ENCODE data around the gene ZNF609.
"Not testable (repeated sequence)": the region's sequence is repeated elsewhere in the genome, so short reads cannot be mapped to it uniquely, and the experiment has no call there.

Gene ZNF609

DNA sequence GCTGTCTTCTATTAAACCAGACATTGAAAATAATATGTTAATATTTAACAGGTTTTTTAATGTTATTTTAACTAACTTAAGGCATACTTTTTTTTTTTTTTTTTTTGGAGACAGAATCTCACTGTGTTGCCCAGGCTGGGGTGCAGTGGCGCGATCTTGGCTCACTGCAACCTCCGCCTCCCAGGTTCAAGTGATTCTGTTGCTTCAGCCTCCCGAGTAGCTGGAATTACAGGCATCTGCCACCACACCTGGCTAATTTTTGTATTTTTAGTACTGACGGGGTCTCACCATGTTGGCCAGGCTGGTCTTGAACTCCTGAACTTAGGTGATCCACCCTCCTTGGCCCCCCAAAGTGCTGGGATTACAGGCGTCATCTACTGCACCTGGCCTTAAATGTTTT, 147.0 kb downstream of the ZNF609 start:
- WGBS, 2 experiments (ENCODE audit: insufficient coverage in 2 of 2), result 89 to 100% methylated on average over 5 to 6 of the region's 6 CpGs
- not testable (repeated sequence) for H3K9me3 ChIP-seq (ENCODE audit: control insufficient read depth, low read length); H3K4me3 ChIP-seq (ENCODE audit: extremely low read depth, insufficient read depth, low read length, poor library complexity, severe bottlenecking); H3K4me1 ChIP-seq (ENCODE audit: control insufficient read depth, insufficient read depth, low read length, poor library complexity, severe bottlenecking); H3K36me3 ChIP-seq (ENCODE audit: control insufficient read depth, insufficient read depth, low read length); H3K27ac ChIP-seq (ENCODE audit: low read depth, low read length, severe bottlenecking)

DNA sequence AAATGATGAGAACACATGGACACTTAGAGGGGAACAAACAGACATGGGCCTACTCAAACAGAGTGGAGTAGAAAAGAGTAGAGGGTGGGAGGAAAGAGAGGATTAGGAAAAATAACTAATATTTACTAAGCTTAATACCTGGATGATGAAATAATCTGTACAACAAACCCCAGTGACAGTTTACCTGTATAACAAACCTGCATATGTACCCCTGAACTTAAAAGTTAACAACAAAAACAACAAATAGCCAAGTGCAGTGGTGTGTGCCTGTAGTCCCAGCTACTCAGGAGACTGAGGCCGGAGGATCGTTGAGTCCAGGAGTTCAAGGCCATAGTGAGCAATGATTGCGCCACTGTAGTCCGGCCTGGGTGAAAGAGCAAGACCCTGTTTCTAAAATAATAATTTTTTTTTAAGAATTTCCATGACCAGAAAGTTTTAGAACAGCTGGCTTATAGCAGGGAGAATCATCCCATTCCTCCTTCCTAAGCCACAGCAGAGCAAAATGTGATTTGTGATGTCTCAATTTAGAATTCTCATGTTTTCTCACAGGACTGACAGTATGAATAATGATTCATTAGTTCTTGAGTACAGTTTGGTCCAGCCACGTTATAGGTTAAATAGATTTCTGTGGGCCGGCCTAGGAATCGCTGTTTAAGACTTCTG, 150.0 kb downstream of the ZNF609 start:
- 67 to 80% methylated on average over 3 to 5 of the region's 7 CpGs for WGBS, 2 experiments (ENCODE audit: insufficient coverage in 2 of 2)
- peaks cover 3% of the 10 kb centered on the region for H3K36me3 ChIP-seq (ENCODE audit: control insufficient read depth, insufficient read depth, low read length)
- no peak overlapping the region for H3K4me3 ChIP-seq (ENCODE audit: extremely low read depth, insufficient read depth, low read length, poor library complexity, severe bottlenecking)
- peaks cover 9% of the 10 kb centered on the region for H3K4me1 ChIP-seq (ENCODE audit: control insufficient read depth, insufficient read depth, low read length, poor library complexity, severe bottlenecking)
- peak overlapping the region; percentile 53 for H3K27ac ChIP-seq (ENCODE audit: low read depth, low read length, severe bottlenecking)
- H3K9me3 ChIP-seq (ENCODE audit: control insufficient read depth, low read length), result no peaks in the 10 kb centered on the region

DNA sequence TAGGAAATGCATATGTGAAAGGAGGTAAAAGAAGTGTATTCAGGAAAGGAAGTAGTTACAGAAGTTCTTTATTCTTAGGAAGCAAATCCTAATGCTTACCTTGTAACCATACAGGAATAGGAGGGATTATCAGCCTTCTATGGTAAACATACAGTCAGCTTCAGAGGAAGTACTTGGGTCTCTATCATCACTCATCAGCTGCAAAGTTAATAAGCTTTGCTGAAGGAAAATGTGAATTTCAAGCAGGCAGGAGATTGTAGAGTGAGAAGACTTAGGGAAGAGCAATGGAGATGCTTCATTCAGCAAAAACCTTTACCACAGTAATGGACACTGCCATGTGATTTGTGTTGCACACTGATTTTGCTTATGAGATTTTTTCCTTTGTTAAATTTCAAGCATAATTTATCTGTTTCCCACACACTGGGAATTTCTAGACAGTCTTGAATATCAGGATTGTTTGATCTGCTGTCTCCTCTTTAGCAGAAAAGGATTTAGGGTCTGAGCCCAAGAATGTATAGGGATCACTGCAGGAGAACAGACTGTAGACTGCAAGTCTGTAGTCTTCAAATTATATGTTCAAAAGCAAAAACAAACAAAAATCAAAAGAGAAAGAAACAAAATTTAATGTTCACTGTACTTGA, 150.8 kb downstream of the ZNF609 start:
- Histone ChIP-seq H3K36me3 (ENCODE audit: control insufficient read depth, insufficient read depth, low read length) (peaks cover 3% of the 10 kb centered on the region), H3K27ac (ENCODE audit: low read depth, low read length, severe bottlenecking) (peak overlapping the region; percentile 53), H3K9me3 (ENCODE audit: control insufficient read depth, low read length) (no peaks in the 10 kb centered on the region), H3K4me1 (ENCODE audit: control insufficient read depth, insufficient read depth, low read length, poor library complexity, severe bottlenecking) (peaks cover 9% of the 10 kb centered on the region), H3K4me3 (ENCODE audit: extremely low read depth, insufficient read depth, low read length, poor library complexity, severe bottlenecking) (no peak overlapping the region)

DNA sequence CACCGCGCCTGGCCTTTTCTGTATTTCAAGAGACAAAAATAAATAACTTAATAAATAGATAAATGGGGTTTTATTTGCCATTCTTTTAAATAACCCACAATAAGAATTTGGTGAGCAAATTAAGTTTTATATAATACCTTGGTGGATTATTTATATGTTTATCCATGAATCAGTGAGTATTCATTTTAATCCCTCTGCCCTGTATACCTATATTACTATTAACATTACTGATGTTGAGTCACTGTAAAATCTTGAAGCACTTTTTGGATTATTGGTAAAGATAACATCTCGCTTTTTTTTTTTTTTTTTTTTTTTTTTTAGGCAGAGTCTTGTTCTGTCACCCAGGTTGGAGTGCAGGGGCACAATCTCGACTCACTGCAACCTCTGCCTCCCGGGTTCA, 154.1 kb downstream of the ZNF609 start:
- H3K36me3 ChIP-seq (ENCODE audit: control insufficient read depth, insufficient read depth, low read length), result peaks cover 3% of the 10 kb centered on the region
- H3K4me1 ChIP-seq (ENCODE audit: control insufficient read depth, insufficient read depth, low read length, poor library complexity, severe bottlenecking), result peaks cover 9% of the 10 kb centered on the region
- no peak overlapping the region for H3K27ac ChIP-seq (ENCODE audit: low read depth, low read length, severe bottlenecking)
- 90 to 100% methylated on average over 2 to 3 of the region's 5 CpGs for WGBS, 2 experiments (ENCODE audit: insufficient coverage in 2 of 2)
- no peaks in the 10 kb centered on the region for H3K9me3 ChIP-seq (ENCODE audit: control insufficient read depth, low read length)
- H3K4me3 ChIP-seq (ENCODE audit: extremely low read depth, insufficient read depth, low read length, poor library complexity, severe bottlenecking), result no peak overlapping the region

GRCh38 chr15:64617727-64618126, 157.3 kb downstream of the ZNF609 start:
- H3K36me3 ChIP-seq (ENCODE audit: control insufficient read depth, insufficient read depth, low read length), result peaks cover 3% of the 10 kb centered on the region
- no peak overlapping the region for H3K4me3 ChIP-seq (ENCODE audit: extremely low read depth, insufficient read depth, low read length, poor library complexity, severe bottlenecking)
- H3K27ac ChIP-seq (ENCODE audit: low read depth, low read length, severe bottlenecking), result no peak overlapping the region
- H3K4me1 ChIP-seq (ENCODE audit: control insufficient read depth, insufficient read depth, low read length, poor library complexity, severe bottlenecking), result no peaks in the 10 kb centered on the region
- no peaks in the 10 kb centered on the region for H3K9me3 ChIP-seq (ENCODE audit: control insufficient read depth, low read length)
- no CpG with 5 or more reads among the region's 1 CpG for WGBS, 2 experiments (ENCODE audit: insufficient coverage in 2 of 2)

- 92 to 100% methylated on average over 1 to 3 of the region's 5 CpGs for WGBS, 2 experiments (ENCODE audit: insufficient coverage in 2 of 2)
- Histone ChIP-seq H3K4me3 (ENCODE audit: extremely low read depth, insufficient read depth, low read length, poor library complexity, severe bottlenecking) (no peak overlapping the region), H3K9me3 (ENCODE audit: control insufficient read depth, low read length) (no peaks in the 10 kb centered on the region), H3K27ac (ENCODE audit: low read depth, low read length, severe bottlenecking) (no peak overlapping the region), H3K4me1 (ENCODE audit: control insufficient read depth, insufficient read depth, low read length, poor library complexity, severe bottlenecking) (no peaks in the 10 kb centered on the region), H3K36me3 (ENCODE audit: control insufficient read depth, insufficient read depth, low read length) (peaks cover 3% of the 10 kb centered on the region)
Measured at GRCh38 chr15:64618138-64618537, 157.8 kb downstream of the ZNF609 start.

- no peaks in the 10 kb centered on the region for H3K4me1 ChIP-seq (ENCODE audit: control insufficient read depth, insufficient read depth, low read length, poor library complexity, severe bottlenecking)
- 92 to 94% methylated on average over 6 to 10 of the region's 11 CpGs for WGBS, 2 experiments (ENCODE audit: insufficient coverage in 2 of 2)
- no peak overlapping the region for H3K27ac ChIP-seq (ENCODE audit: low read depth, low read length, severe bottlenecking)
- peaks cover 3% of the 10 kb centered on the region for H3K36me3 ChIP-seq (ENCODE audit: control insufficient read depth, insufficient read depth, low read length)
- no peaks in the 10 kb centered on the region for H3K9me3 ChIP-seq (ENCODE audit: control insufficient read depth, low read length)
- H3K4me3 ChIP-seq (ENCODE audit: extremely low read depth, insufficient read depth, low read length, poor library complexity, severe bottlenecking), result no peak overlapping the region
Measured at GRCh38 chr15:64618540-64618939, 158.2 kb downstream of the ZNF609 start.

DNA sequence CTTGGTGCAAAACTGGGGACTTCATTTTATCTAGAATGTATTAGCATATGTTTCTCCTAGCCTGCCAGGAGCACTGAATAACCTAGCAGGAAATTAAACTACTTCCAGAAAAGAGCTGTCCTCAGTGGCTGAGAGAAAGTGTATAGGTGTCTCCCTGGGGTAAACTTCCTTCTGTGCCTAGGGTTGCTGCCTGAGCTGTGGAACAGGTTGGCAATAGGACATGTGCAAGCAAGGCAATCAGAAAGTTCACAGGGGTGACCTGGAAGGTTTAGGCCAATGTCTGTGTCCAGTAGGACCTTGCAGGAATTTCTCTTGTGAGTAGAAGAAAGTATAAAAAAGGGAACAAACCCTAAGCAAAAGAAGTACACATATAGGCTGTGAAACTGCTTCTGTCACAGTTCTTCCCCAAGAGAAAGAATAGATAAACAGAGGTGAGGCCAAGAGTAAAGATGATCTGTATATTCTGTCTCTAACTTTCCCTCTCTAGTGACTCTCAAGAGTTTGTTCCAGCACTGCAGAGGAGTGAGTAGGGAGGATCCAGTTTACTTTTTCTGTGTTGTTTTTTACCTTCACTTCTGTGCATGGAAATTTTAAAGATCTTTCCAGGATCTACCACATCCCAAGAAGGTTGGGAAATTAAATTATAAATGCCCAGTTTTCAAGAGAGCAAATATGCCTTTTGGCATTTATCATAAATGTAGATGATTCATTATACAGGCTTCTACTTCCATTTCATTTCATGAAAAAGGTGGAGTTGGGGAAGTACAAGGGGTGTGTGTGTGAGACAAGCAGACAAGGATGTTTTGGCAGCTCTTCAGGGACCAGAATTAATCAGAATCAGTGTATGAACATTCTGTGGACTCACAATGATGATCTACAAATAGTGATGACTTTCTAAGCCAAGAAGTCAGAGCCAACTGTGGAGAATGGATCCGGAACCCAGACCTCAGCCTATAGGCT, 159.8 kb downstream of the ZNF609 start:
- 88 to 91% methylated on average over 1 of the region's 1 CpG for WGBS, 2 experiments (ENCODE audit: insufficient coverage in 2 of 2)
- H3K9me3 ChIP-seq (ENCODE audit: control insufficient read depth, low read length), result no peaks in the 10 kb centered on the region

DNA sequence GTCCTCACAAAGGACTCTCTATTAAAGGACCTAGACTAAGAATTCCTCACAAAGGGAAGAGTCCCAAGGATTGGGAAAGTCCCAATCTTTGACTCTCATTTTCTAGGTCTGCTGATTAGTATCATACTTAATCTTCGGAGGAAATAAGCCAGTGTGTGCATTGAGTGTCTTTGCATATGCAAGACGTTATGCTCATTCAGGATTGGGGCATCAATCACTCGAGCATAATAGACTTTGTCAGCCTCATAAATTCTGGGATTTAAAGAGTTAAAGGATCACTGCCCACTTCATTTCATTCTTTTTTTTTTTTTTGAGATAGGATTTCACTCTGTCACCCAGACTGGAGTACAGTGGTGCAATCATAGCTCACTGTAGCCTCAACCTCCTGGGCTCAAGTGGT, 160.7 kb downstream of the ZNF609 start:
- H3K4me3 ChIP-seq (ENCODE audit: extremely low read depth, insufficient read depth, low read length, poor library complexity, severe bottlenecking), result no peak overlapping the region
- H3K9me3 ChIP-seq (ENCODE audit: control insufficient read depth, low read length), result no peaks in the 10 kb centered on the region
- peaks cover 15% of the 10 kb centered on the region for H3K36me3 ChIP-seq (ENCODE audit: control insufficient read depth, insufficient read depth, low read length)
- H3K27ac ChIP-seq (ENCODE audit: low read depth, low read length, severe bottlenecking), result no peak overlapping the region
- WGBS, 2 experiments (ENCODE audit: insufficient coverage in 2 of 2), result 85 to 97% methylated on average over 3 of the region's 3 CpGs
- H3K4me1 ChIP-seq (ENCODE audit: control insufficient read depth, insufficient read depth, low read length, poor library complexity, severe bottlenecking), result no peaks in the 10 kb centered on the region

More for the DNA sequence above, 159.8 kb downstream of the ZNF609 start:
- H3K4me3 ChIP-seq (ENCODE audit: extremely low read depth, insufficient read depth, low read length, poor library complexity, severe bottlenecking), result no peak overlapping the region
- no peak overlapping the region for H3K27ac ChIP-seq (ENCODE audit: low read depth, low read length, severe bottlenecking)
- peaks cover 15% of the 10 kb centered on the region for H3K36me3 ChIP-seq (ENCODE audit: control insufficient read depth, insufficient read depth, low read length)
- no peaks in the 10 kb centered on the region for H3K4me1 ChIP-seq (ENCODE audit: control insufficient read depth, insufficient read depth, low read length, poor library complexity, severe bottlenecking)

- Histone ChIP-seq H3K9me3 (ENCODE audit: control insufficient read depth, low read length) (no peaks in the 10 kb centered on the region), H3K4me3 (ENCODE audit: extremely low read depth, insufficient read depth, low read length, poor library complexity, severe bottlenecking) (no peak overlapping the region), H3K4me1 (ENCODE audit: control insufficient read depth, insufficient read depth, low read length, poor library complexity, severe bottlenecking) (no peaks in the 10 kb centered on the region), H3K36me3 (ENCODE audit: control insufficient read depth, insufficient read depth, low read length) (peaks cover 17% of the 10 kb centered on the region), H3K27ac (ENCODE audit: low read depth, low read length, severe bottlenecking) (no peak overlapping the region)
- WGBS, 2 experiments (ENCODE audit: insufficient coverage in 2 of 2), result 91 to 94% methylated on average over 3 to 4 of the region's 7 CpGs
Measured at GRCh38 chr15:64622410-64623260, 162.3 kb downstream of the ZNF609 start.
